ENCODE data around the gene RNF207. TPM values are rescaled to one million over a fixed set of nuclear protein-coding genes. Genes with fewer than 3 reads are reported as not detected.

The RNF207 gene
- total RNA-seq, 1 experiment from 2014 or later = 4.9 TPM

DNA sequence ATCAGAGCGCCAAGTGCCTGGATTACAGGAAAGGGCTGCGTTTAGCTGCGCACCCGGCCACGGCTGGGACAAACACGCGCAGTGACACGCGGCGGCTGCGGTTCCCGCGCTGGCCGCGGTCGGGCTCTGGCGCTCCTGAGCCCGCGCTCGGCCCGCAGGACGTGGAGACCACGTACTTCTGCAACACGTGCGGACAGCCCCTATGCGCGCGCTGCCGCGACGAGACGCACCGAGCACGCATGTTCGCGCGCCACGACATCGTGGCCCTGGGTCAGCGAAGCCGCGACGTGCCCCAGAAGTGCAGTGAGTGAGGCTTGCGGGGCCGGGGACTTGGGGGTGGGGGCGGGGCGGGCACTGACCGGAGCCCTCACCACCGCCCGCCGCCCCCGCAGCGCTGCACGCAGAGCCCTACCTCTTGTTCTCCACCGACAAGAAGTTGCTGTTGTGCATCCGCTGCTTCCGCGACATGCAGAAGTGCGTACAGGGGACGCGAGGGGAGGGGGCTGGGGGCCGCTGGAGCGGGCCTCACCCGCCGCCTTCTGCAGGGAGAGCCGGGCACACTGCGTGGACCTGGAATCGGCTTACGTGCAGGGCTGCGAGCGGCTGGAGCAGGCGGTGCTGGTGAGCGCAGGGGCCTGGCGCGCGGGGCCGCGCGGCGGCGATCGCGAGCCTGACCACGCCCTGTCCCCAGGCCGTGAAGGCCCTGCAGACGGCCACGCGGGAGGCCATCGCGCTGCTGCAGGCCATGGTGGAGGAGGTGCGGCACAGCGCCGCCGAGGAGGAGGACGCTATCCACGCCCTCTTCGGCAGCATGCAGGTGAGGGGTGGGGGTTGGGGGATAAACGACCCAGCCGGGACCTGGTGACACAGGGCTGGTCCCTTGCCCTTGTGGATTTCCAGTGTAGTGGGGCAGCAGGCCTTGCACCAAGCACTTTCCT is 3.1 kb downstream of the RNF207 start:
- H3K4me1 ChIP-seq (ENCODE audit: insufficient read depth, low read length) = no peaks in the 10 kb centered on the region
- Mint-ChIP-seq H3K27me3 (ENCODE audit: low read depth) (peaks cover 44% of the 10 kb centered on the region), H3K4me3 (peak overlapping the region; percentile 50 to 74), H3K36me3 (ENCODE audit: insufficient read depth in 1 of 3, low read depth in 3 of 3) (no peaks in the 10 kb centered on the region; a peak in 1 of 7 replicates), H3K9me3 (no peaks in the 10 kb centered on the region), H3K27ac (no peak overlapping the region; a peak in 1 of 7 replicates), H3K4me1 (peaks cover 7 to 27% of the 10 kb centered on the region in 2 experiments)
- no peak overlapping the region for H3K18ac ChIP-seq (ENCODE audit: insufficient read length, low read depth, low read length)
- no peaks in the 10 kb centered on the region for H3K79me2 ChIP-seq (ENCODE audit: insufficient read depth, low read length)
- no peak overlapping the region for H3K4ac ChIP-seq (ENCODE audit: low read depth, low read length)
- no peak overlapping the region for H4K91ac ChIP-seq (ENCODE audit: insufficient read length, low read depth, low read length)
- no peak overlapping the region for H3K9ac ChIP-seq (ENCODE audit: extremely low read depth, insufficient read length, low read length)
- DNase-seq = peak; percentile 61
- no peaks in the 10 kb centered on the region for H3K9me3 ChIP-seq (ENCODE audit: control insufficient read depth, low read depth, low read length)
- H4K5ac ChIP-seq (ENCODE audit: insufficient read length, low read depth, low read length) = no peak overlapping the region
- H2BK15ac ChIP-seq (ENCODE audit: low read depth, low read length) = no peak overlapping the region
- H2BK120ac ChIP-seq (ENCODE audit: low read depth, low read length, poor library complexity, severe bottlenecking) = no peak overlapping the region
- peaks cover 19% of the 10 kb centered on the region for H3K23me2 ChIP-seq (ENCODE audit: insufficient read length, low read depth, low read length, poor library complexity, severe bottlenecking)
- H3K79me1 ChIP-seq (ENCODE audit: insufficient read depth, low read depth, low read length, poor library complexity, severe bottlenecking) = no peaks in the 10 kb centered on the region
- H4K8ac ChIP-seq (replicated peaks; ENCODE audit: insufficient read length, low read depth, low read length) = no peak overlapping the region
- TF ChIP-seq, protein P1, sequence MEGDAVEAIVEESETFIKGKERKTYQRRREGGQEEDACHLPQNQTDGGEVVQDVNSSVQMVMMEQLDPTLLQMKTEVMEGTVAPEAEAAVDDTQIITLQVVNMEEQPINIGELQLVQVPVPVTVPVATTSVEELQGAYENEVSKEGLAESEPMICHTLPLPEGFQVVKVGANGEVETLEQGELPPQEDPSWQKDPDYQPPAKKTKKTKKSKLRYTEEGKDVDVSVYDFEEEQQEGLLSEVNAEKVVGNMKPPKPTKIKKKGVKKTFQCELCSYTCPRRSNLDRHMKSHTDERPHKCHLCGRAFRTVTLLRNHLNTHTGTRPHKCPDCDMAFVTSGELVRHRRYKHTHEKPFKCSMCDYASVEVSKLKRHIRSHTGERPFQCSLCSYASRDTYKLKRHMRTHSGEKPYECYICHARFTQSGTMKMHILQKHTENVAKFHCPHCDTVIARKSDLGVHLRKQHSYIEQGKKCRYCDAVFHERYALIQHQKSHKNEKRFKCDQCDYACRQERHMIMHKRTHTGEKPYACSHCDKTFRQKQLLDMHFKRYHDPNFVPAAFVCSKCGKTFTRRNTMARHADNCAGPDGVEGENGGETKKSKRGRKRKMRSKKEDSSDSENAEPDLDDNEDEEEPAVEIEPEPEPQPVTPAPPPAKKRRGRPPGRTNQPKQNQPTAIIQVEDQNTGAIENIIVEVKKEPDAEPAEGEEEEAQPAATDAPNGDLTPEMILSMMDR (conservative IDR thresholded peaks at IDR 0.05) = peak; percentile 51
- peak overlapping the region; percentile 34 for H3K4me2 ChIP-seq (ENCODE audit: insufficient read depth, insufficient read length, low read length)
- H3K27ac ChIP-seq (ENCODE audit: insufficient read length, low read depth, low read length) = no peak overlapping the region
- H3K27me3 ChIP-seq (ENCODE audit: insufficient read depth, low read length) = no peaks in the 10 kb centered on the region; the same call in 1 of the 2 replicates
- no peak overlapping the region for H2BK20ac ChIP-seq (ENCODE audit: low read depth, low read length, poor library complexity, severe bottlenecking)
- no peak overlapping the region for H3K56ac ChIP-seq (ENCODE audit: insufficient read length, low read depth, low read length)
- WGBS (ENCODE audit: extremely low coverage, insufficient read length, low lambda C conversion rate) = no CpG with 5 or more reads among the region's 99 CpGs
- no peak overlapping the region; the same call in 1 of the 2 replicates for H3K14ac ChIP-seq (ENCODE audit: insufficient read depth, low read length)
- no peak overlapping the region for H2AFZ ChIP-seq (ENCODE audit: low read length)
- no peak overlapping the region for H3K23ac ChIP-seq (ENCODE audit: insufficient read length, low read depth, low read length)
- no peaks in the 10 kb centered on the region for H4K20me1 ChIP-seq (ENCODE audit: control insufficient read depth, insufficient read depth, insufficient read length)
- no peak overlapping the region for H2BK12ac ChIP-seq (ENCODE audit: insufficient read length, low read depth, low read length)
- H2AK5ac ChIP-seq (ENCODE audit: insufficient read length, low read length) = no peak overlapping the region
- H2BK5ac ChIP-seq (ENCODE audit: insufficient read length, low read length) = no peak overlapping the region
- H3T11ph ChIP-seq (ENCODE audit: low read length) = no peak overlapping the region
